CD14-positive monocyte (primary cell): Measurements from ENCODE around the gene VPS37B. TPM values are rescaled to one million over a fixed set of nuclear protein-coding genes. Genes with fewer than 3 reads are reported as not detected.
A peak's percentile ranks its signal among the peaks of the same experiment; 100 is the strongest.

Source experiments
- DNase-seq, 3 donors: peaks; one replicate each; pipeline ENCODE4 v3.0.0-alpha.2; 2011 to 2022
- H2AFZ ChIP-seq: 2 replicates; pipeline ENCODE4 v1.6.0; 2012; ENCODE audit warnings: mild to moderate bottlenecking, low read depth, low read length, inconsistent platforms; ENCODE audit not compliant: insufficient read depth, poor library complexity, severe bottlenecking
- H3K27ac ChIP-seq, 2 donors: 1 replicate in 1 of 2; 2 replicates in 1 of 2; pipeline ENCODE4 v1.5.1; 2012 to 2013; ENCODE audit warnings: low read length in 2 of 2, control low read depth in 1 of 2, inconsistent platforms in 1 of 2, low read depth in 1 of 2, mild to moderate bottlenecking in 1 of 2
- H3K27me3 ChIP-seq, 2 donors: one replicate each; pipeline versions ENCODE4 v1.6.0 to v1.6.1; 2011 to 2013; ENCODE audit warnings: low read length in 2 of 2; ENCODE audit not compliant: control insufficient read depth in 2 of 2, insufficient read depth in 2 of 2
- H3K36me3 ChIP-seq, 2 donors: replicated peaks in 1 of 2; 1 replicate in 1 of 2; 2 replicates in 1 of 2; pipeline versions ENCODE4 v1.5.1 to v1.6.1; 2012 to 2013; ENCODE audit warnings: low read length in 2 of 2, control low read depth in 1 of 2, inconsistent platforms in 1 of 2, mild to moderate bottlenecking in 1 of 2; ENCODE audit not compliant: insufficient read depth in 2 of 2, control insufficient read depth in 1 of 2
- H3K4me1 ChIP-seq, 2 donors: 1 replicate in 1 of 2; 2 replicates in 1 of 2; pipeline versions ENCODE4 v1.5.1 to v1.6.1; 2012 to 2013; ENCODE audit warnings: low read length in 2 of 2, control low read depth in 1 of 2, inconsistent platforms in 1 of 2, mild to moderate bottlenecking in 1 of 2, moderate library complexity in 1 of 2; ENCODE audit not compliant: insufficient read depth in 2 of 2, control insufficient read depth in 1 of 2
- H3K4me2 ChIP-seq: replicated peaks from 2 replicates; pipeline ENCODE3; 2012; ENCODE audit warnings: low read length, moderate library complexity, mild to moderate bottlenecking; ENCODE audit not compliant: poor library complexity, severe bottlenecking; ENCODE audit errors: extremely low read depth
- H3K4me3 ChIP-seq, 3 experiments: fragments of 200-600 bp in 1 of 3; sonication (generic) in 1 of 3; replicated peaks in 1 of 3; 1 replicate in 2 of 3; 2 replicates in 1 of 3; pipeline ENCODE4 v1.5.1; 2011 to 2013; ENCODE audit warnings: low read length in 3 of 3, mild to moderate bottlenecking in 3 of 3, control low read depth in 2 of 3, low read depth in 2 of 3, inconsistent platforms in 1 of 3, moderate library complexity in 1 of 3
- H3K79me2 ChIP-seq: 2 replicates; pipeline ENCODE4 v1.6.0; 2012; ENCODE audit warnings: mild to moderate bottlenecking, control low read depth, inconsistent platforms, low read length, moderate library complexity; ENCODE audit not compliant: insufficient read depth
- H3K9ac ChIP-seq: 2 replicates; pipeline ENCODE4 v1.6.0; 2017; ENCODE audit warnings: low read length, mild to moderate bottlenecking; ENCODE audit not compliant: insufficient read depth, poor library complexity, severe bottlenecking
- H3K9me3 ChIP-seq, 2 donors: replicated peaks in 1 of 2; 1 replicate in 1 of 2; 2 replicates in 1 of 2; pipeline versions ENCODE4 v1.5.1 to v1.6.1; 2012 to 2013; ENCODE audit warnings: low read length in 2 of 2, control low read depth in 1 of 2; ENCODE audit not compliant: control insufficient read depth in 1 of 2, insufficient read depth in 1 of 2
- H4K20me1 ChIP-seq: 2 replicates; pipeline ENCODE4 v1.6.0; 2012; ENCODE audit warnings: mild to moderate bottlenecking, low read length, control low read depth, moderate library complexity; ENCODE audit not compliant: insufficient read depth
- H3K27ac Mint-ChIP-seq, 7 donors: one replicate each; pipeline ENCODE4 v1.8.0; 2020; ENCODE audit warnings: mild to moderate bottlenecking in 7 of 7, mixed read lengths in 7 of 7, moderate library complexity in 6 of 7, inconsistent platforms in 2 of 7
- H3K27me3 Mint-ChIP-seq, 3 donors: one replicate each; pipeline ENCODE4 v1.8.0; 2021 to 2022; ENCODE audit warnings: low read depth in 3 of 3, mild to moderate bottlenecking in 3 of 3, mixed read lengths in 3 of 3, moderate library complexity in 3 of 3, inconsistent platforms in 1 of 3
- H3K36me3 Mint-ChIP-seq, 2 donors: one replicate each; pipeline ENCODE4 v1.8.0; 2020; ENCODE audit warnings: mixed read lengths in 2 of 2, inconsistent platforms in 1 of 2, mild to moderate bottlenecking in 1 of 2
- H3K4me1 Mint-ChIP-seq: one replicate; pipeline ENCODE4 v1.8.0; 2020; ENCODE audit warnings: mild to moderate bottlenecking, mixed read lengths
- H3K4me3 Mint-ChIP-seq, 2 donors: one replicate each; pipeline ENCODE4 v1.8.0; 2020; ENCODE audit warnings: mild to moderate bottlenecking in 2 of 2, mixed read lengths in 2 of 2, moderate library complexity in 1 of 2
- H3K9me3 Mint-ChIP-seq, 7 donors: one replicate each; pipeline ENCODE4 v1.8.0; 2020 to 2022; ENCODE audit warnings: mixed read lengths in 7 of 7, mild to moderate bottlenecking in 6 of 7, moderate library complexity in 6 of 7, inconsistent platforms in 2 of 7
- CTCF ChIP-seq: fragments of 200-600 bp; IDR thresholded peaks from one replicate; pipeline ENCODE4 v1.8.0; 2022; ENCODE audit warnings: antibody characterized with exemption, mild to moderate bottlenecking
- WGBS: methylation state at CpG from one replicate; pipeline ENCODE4 v1.1.5; 2013; ENCODE audit warnings: missing lambda C conversion rate; ENCODE audit not compliant: insufficient coverage; 5-methylcytosine and 5-hydroxymethylcytosine counted together
- intact Hi-C, 2 donors: fragments of 100-400 bp; cut with micrococcal nuclease; formaldehyde crosslinking; loops; one replicate each; pipeline versions ENCODE4 v1.15.0 to v1.15.1; 2023
- polyA plus RNA-seq, 3 donors: library from polyadenylated mRNA; depleted of rRNA in 1 of 3; unstranded in 2 of 3; stranded (reverse) in 1 of 3; fragments of 300-500 nt in 2 of 3; fragments of >200 nt in 1 of 3; fragmentation: Illumina TruSeq in 2 of 3; gene quantifications; 1 replicate in 2 of 3; 2 replicates in 1 of 3; pipeline ENCODE4 v1.2.3, GENCODE V29; 2012 to 2021

The VPS37B gene
- polyA plus RNA-seq, 3 donors = 12.3 to 34.3 (median 16.4) TPM

GRCh38 chr12:122866950-122867607 is 28.8 kb downstream of the VPS37B start:
- Mint-ChIP-seq H3K9me3 (peaks cover 0 to 2% (median 0%) of the 10 kb centered on the region in 7 donors), H3K27ac (peak overlapping the region in 1 of 7 donors; percentile 59), H3K4me1 (peaks cover 25% of the 10 kb centered on the region), H3K4me3 (no peak overlapping the region), H3K27me3 (peaks cover 0 to 2% (median 2%) of the 10 kb centered on the region in 3 donors), H3K36me3 (peaks cover 62 to 76% of the 10 kb centered on the region in 2 donors)
- Histone ChIP-seq H3K27me3 (no peaks in the 10 kb centered on the region), H3K4me1 (peaks cover 20 to 24% of the 10 kb centered on the region in 2 donors), H3K36me3 (peaks cover 51 to 69% of the 10 kb centered on the region in 2 donors), H3K4me3 (no peak overlapping the region), H3K9me3 (no peaks in the 10 kb centered on the region), H2AFZ (no peak overlapping the region), H3K27ac (no peak overlapping the region), H4K20me1 (peaks cover 86% of the 10 kb centered on the region), H3K9ac (no peak overlapping the region), H3K79me2 (peaks cover 25% of the 10 kb centered on the region), H3K4me2 (no peak overlapping the region)
- intact Hi-C loops = no loop called here
- WGBS = 98% methylated on average over 22 of the region's 36 CpGs
- no peak for DNase-seq
- TF ChIP-seq CTCF = no peak

GRCh38 chr12:122866379-122866778 is 29.5 kb downstream of the VPS37B start:
- Histone ChIP-seq H3K36me3 (peaks cover 51 to 69% of the 10 kb centered on the region in 2 donors), H3K9me3 (no peaks in the 10 kb centered on the region), H3K4me2 (no peak overlapping the region), H3K79me2 (peaks cover 25% of the 10 kb centered on the region), H3K9ac (no peak overlapping the region), H2AFZ (no peak overlapping the region), H3K4me3 (no peak overlapping the region), H3K27me3 (no peaks in the 10 kb centered on the region), H3K4me1 (peaks cover 15 to 18% of the 10 kb centered on the region in 2 donors), H4K20me1 (peaks cover 88% of the 10 kb centered on the region), H3K27ac (no peak overlapping the region)
- H3K36me3 Mint-ChIP-seq = peaks cover 62 to 76% of the 10 kb centered on the region in 2 donors
- intact Hi-C loops = no loop called here
- H3K27me3 Mint-ChIP-seq = peaks cover 0 to 2% (median 2%) of the 10 kb centered on the region in 3 donors
- peaks cover 18% of the 10 kb centered on the region for H3K4me1 Mint-ChIP-seq
- H3K27ac Mint-ChIP-seq = no peak overlapping the region
- DNase-seq = no peak
- peaks cover 0 to 2% (median 0%) of the 10 kb centered on the region in 7 donors for H3K9me3 Mint-ChIP-seq
- TF ChIP-seq CTCF = no peak
- H3K4me3 Mint-ChIP-seq = no peak overlapping the region
- 96% methylated on average over 11 of the region's 17 CpGs for WGBS
